ENCODE measurements around the gene CHMP3. TPM values are rescaled to one million over a fixed set of nuclear protein-coding genes. Genes with fewer than 3 reads are reported as not detected.

The CHMP3 gene
- total and polyA plus RNA-seq, 8 donors, result 25.7 to 87.6 (median 70.9) TPM

- intact Hi-C loops (cut with DNase I), result no loop called here
- TF ChIP-seq, protein P1, sequence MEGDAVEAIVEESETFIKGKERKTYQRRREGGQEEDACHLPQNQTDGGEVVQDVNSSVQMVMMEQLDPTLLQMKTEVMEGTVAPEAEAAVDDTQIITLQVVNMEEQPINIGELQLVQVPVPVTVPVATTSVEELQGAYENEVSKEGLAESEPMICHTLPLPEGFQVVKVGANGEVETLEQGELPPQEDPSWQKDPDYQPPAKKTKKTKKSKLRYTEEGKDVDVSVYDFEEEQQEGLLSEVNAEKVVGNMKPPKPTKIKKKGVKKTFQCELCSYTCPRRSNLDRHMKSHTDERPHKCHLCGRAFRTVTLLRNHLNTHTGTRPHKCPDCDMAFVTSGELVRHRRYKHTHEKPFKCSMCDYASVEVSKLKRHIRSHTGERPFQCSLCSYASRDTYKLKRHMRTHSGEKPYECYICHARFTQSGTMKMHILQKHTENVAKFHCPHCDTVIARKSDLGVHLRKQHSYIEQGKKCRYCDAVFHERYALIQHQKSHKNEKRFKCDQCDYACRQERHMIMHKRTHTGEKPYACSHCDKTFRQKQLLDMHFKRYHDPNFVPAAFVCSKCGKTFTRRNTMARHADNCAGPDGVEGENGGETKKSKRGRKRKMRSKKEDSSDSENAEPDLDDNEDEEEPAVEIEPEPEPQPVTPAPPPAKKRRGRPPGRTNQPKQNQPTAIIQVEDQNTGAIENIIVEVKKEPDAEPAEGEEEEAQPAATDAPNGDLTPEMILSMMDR (IDR thresholded peaks at IDR 0.05), result no peak
- no peak for FAIRE-seq
- no peak overlapping the region for H3K4me3 ChIP-seq
- no peaks in the 10 kb centered on the region for H3K9me3 ChIP-seq
- no peak overlapping the region for H3K27ac ChIP-seq
- DNase-seq, result no peak
- H3K4me1 ChIP-seq, result peaks cover 0 to 4% (median 0%) of the 10 kb centered on the region in 3 donors
- no peaks in the 10 kb centered on the region for H3K36me3 ChIP-seq
- no peak for ATAC-seq
- H3K27me3 ChIP-seq, result no peaks in the 10 kb centered on the region
Observed at GRCh38 chr2:86580560-86580959, 17.3 kb upstream of the CHMP3 start.

- no peaks in the 10 kb centered on the region for H3K9me3 ChIP-seq
- 85 to 92% methylated on average over 2 of the region's 2 CpGs for WGBS, 2 donors
Observed at GRCh38 chr2:86577817-86578456, 14.7 kb upstream of the CHMP3 start.

GRCh38 chr2:86570059-86570458 lies 6.8 kb upstream of the CHMP3 start:
- peaks cover 0 to 9% (median 3%) of the 10 kb centered on the region in 3 donors for H3K4me1 ChIP-seq
- DNase-seq, result no peak
- WGBS, 2 donors, result 88 to 91% methylated on average over 3 of the region's 3 CpGs
- FAIRE-seq, result no peak
- no peak for ATAC-seq
- intact Hi-C loops (cut with DNase I), result no loop called here
- TF ChIP-seq, protein P1 (IDR thresholded peaks at IDR 0.05), result no peak
- no peak overlapping the region for H3K4me3 ChIP-seq
- no peaks in the 10 kb centered on the region for H3K27me3 ChIP-seq
- no peaks in the 10 kb centered on the region for H3K36me3 ChIP-seq
- no peaks in the 10 kb centered on the region for H3K9me3 ChIP-seq
- no peak overlapping the region for H3K27ac ChIP-seq

More at GRCh38 chr2:86577817-86578456, 14.7 kb upstream of the CHMP3 start:
- no peak for FAIRE-seq
- DNase-seq, result no peak
- Histone ChIP-seq H3K36me3 (no peaks in the 10 kb centered on the region), H3K27ac (no peak overlapping the region), H3K27me3 (no peaks in the 10 kb centered on the region), H3K4me3 (no peak overlapping the region), H3K4me1 (no peaks in the 10 kb centered on the region)
- no peak for ATAC-seq
- intact Hi-C loops (cut with DNase I), result no loop called here
- TF ChIP-seq, protein P1 (IDR thresholded peaks at IDR 0.05), result no peak

DNA sequence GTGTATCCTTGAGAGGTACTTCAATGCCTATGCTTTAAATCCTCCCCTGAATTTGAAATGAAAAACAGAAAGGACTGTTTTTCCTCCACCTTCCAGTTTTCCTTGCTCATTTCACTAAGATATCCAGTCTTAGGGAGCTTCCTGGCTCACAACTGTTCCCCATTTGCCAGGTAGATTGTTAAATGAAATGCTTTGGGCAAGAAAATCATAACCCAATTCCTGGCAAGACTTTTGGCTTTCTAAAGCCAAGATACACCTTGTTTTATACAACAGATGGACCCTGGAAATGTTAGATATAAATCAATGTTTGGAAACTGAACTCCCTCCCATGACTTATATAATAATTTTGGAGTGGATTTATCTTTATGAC lies 3.6 kb upstream of the CHMP3 start:
- Histone ChIP-seq H3K9me3 (no peaks in the 10 kb centered on the region), H3K36me3 (no peaks in the 10 kb centered on the region), H3K27ac (peak overlapping the region; percentile 51 to 73 (median 60)), H3K27me3 (no peaks in the 10 kb centered on the region), H3K4me3 (no peak overlapping the region), H3K4me1 (peaks cover 2 to 23% (median 12%) of the 10 kb centered on the region in 3 donors)
- DNase-seq (no peak), ATAC-seq (no peak), FAIRE-seq (no peak)
- intact Hi-C loops (cut with DNase I), result no loop called here
- TF ChIP-seq, protein P1 (IDR thresholded peaks at IDR 0.05), result no peak

DNA sequence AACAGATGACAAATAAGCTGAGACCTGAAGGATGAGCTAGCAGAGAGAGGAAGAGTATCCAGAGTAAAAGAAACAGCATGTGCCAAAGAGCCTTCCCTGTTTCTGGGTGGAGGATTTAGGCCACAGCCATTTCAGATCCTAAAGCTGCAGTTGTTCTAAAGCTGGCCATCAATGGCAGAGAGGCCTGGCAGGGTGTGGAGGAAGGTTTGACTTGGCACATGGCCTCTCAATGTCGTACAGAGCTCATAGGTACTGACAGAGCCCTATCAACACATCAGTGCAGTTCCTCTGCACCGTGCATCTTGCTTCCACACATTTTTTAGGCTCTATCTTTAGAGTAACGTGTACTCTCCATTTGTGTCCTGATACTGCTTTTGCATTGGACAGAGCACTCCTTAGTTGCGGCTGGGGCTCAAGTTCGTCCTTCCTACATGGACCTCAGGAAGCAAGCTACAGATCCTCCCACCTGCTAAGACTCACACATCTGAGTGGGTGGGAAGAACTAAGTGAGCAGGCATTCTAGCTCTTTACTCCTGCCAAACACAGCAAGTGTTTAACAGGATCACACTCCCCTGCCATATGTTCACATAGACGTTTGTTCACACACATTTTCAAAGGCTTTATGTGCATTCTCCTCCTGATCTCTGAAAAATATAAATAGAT lies 3.0 kb upstream of the CHMP3 start:
- ATAC-seq (peak; percentile 9 to 55 (median 18)), DNase-seq (peak in 2 of 6 donors; percentile 55 to 63), FAIRE-seq (no peak)
- peak overlapping the region; percentile 51 to 73 (median 60) for H3K27ac ChIP-seq
- no peaks in the 10 kb centered on the region for H3K9me3 ChIP-seq
- H3K27me3 ChIP-seq, result no peaks in the 10 kb centered on the region
- peaks cover 8 to 28% (median 17%) of the 10 kb centered on the region in 3 donors for H3K4me1 ChIP-seq
- H3K36me3 ChIP-seq, result no peaks in the 10 kb centered on the region
- TF ChIP-seq, protein P1 (IDR thresholded peaks at IDR 0.05), result no peak
- WGBS, 2 donors, result 28 to 33% methylated on average over 6 of the region's 6 CpGs
- intact Hi-C loops (cut with DNase I), result no loop called here
- no peak overlapping the region for H3K4me3 ChIP-seq
